Measurements from ENCODE around the gene WFDC2.

GRCh38 chr20:45518282-45518681 lies 48.7 kb downstream of the WFDC2 start:
- TF ChIP-seq USF2 (IDR thresholded peaks at IDR 0.05) (no peak), CTCF (IDR thresholded peaks at IDR 0.05) (no peak), POLR2A (IDR thresholded peaks at IDR 0.05; ENCODE audit: low read length) (no peak), SMC3 (IDR thresholded peaks at IDR 0.05) (no peak), RAD21 (conservative IDR thresholded peaks at IDR 0.05 in 1 of 2, IDR thresholded peaks at IDR 0.05 in 1 of 2) (no peak), EP300 (IDR thresholded peaks at IDR 0.05) (no peak), FOSL2 (IDR thresholded peaks at IDR 0.05) (no peak), FOSL2 (CRISPR knock-in tag; IDR thresholded peaks at IDR 0.05) (no peak)

All from A549 (cell line).